Measurements from ENCODE around the gene CIT. TPM values are rescaled to one million over a fixed set of nuclear protein-coding genes. Genes with fewer than 3 reads are reported as not detected.

CIT gene
- total and polyA plus RNA-seq, 9 of the 15 experiments (the other 6 are each of a cell fraction or from before 2014, with no cell fraction given), result 1.1 to 46.7 (median 21.3) TPM

GRCh38 chr12:119667577-119668323, 209.4 kb downstream of the CIT start, which contains the start of gene PRKAB1 (continued):
- no peak for TF ChIP-seq GTF2E2 (tag; IDR thresholded peaks at IDR 0.05)
- TF ChIP-seq PCBP1 (IDR thresholded peaks at IDR 0.05; ENCODE audit: low read depth, low read length, poor library complexity, severe bottlenecking), result no peak
- no peak for TF ChIP-seq ZBTB34 (CRISPR knock-in tag; IDR thresholded peaks at IDR 0.05)
- peak; percentile 85 for TF ChIP-seq MYC (IDR thresholded peaks at IDR 0.05; ENCODE audit: low read depth, low read length)
- TF ChIP-seq MYC (CRISPR knock-in tag; IDR thresholded peaks at IDR 0.05; ENCODE audit: borderline replicate concordance, low read depth), result peak; percentile 88
- no peak for TF ChIP-seq TEAD1 (CRISPR knock-in tag; IDR thresholded peaks at IDR 0.05)
- peak; percentile 80 for TF ChIP-seq FIP1L1 (IDR thresholded peaks at IDR 0.05; ENCODE audit: low read depth, low read length, poor library complexity, severe bottlenecking)
- no peak for TF ChIP-seq ZBED1 (IDR thresholded peaks at IDR 0.05)
- no peak for TF ChIP-seq BRCA1 (IDR thresholded peaks at IDR 0.05)
- no peak for TF ChIP-seq BRCA1 (CRISPR knock-in tag; IDR thresholded peaks at IDR 0.05)
- TF ChIP-seq HDAC2 (IDR thresholded peaks at IDR 0.05), result no peak
- no peak for TF ChIP-seq E4F1 (CRISPR knock-in tag; IDR thresholded peaks at IDR 0.05; ENCODE audit: borderline replicate concordance)
- TF ChIP-seq ASH1L (IDR thresholded peaks at IDR 0.05; ENCODE audit: borderline replicate concordance, low read depth, partially characterized antibody), result no peak
- TF ChIP-seq PHF8 (IDR thresholded peaks at IDR 0.05; ENCODE audit: borderline replicate concordance, low read length), result peak; percentile 84; the same call in 1 of the 2 replicates
- TF ChIP-seq SP1 (CRISPR knock-in tag; IDR thresholded peaks at IDR 0.05), result peak; percentile 85
- TF ChIP-seq GTF2F1 (IDR thresholded peaks at IDR 0.05; ENCODE audit: low read depth, low read length), result peak; percentile 73; the same call in 1 of the 2 replicates
- no peak for TF ChIP-seq NR1H2 (CRISPR knock-in tag; IDR thresholded peaks at IDR 0.05)
- TF ChIP-seq PCBP2 (IDR thresholded peaks at IDR 0.05; ENCODE audit: low read depth, low read length, poor library complexity, severe bottlenecking), result no peak
- no peak for TF ChIP-seq BRF1 (IDR thresholded peaks at IDR 0.05; ENCODE audit: borderline replicate concordance, extremely low read depth, insufficient read length)
- no peak for TF ChIP-seq HIVEP1 (CRISPR knock-in tag; IDR thresholded peaks at IDR 0.05)
- no peak; the same call in 1 of the 2 replicates for TF ChIP-seq ZBTB43 (CRISPR knock-in tag; IDR thresholded peaks at IDR 0.05)
- no peak for TF ChIP-seq MED1 (CRISPR knock-in tag; IDR thresholded peaks at IDR 0.05; ENCODE audit: borderline replicate concordance)
- no peak for TF ChIP-seq ILK (tag; IDR thresholded peaks at IDR 0.05; ENCODE audit: borderline replicate concordance, low read depth)
- TF ChIP-seq YBX1 (IDR thresholded peaks at IDR 0.05), result no peak

Data from K562 (cell line).